Bronchial epithelial cell (primary cell): ENCODE measurements around the gene CACNA1C. TPM values are rescaled to one million over a fixed set of nuclear protein-coding genes. Genes with fewer than 3 reads are reported as not detected.

Experiments used
- DNase-seq: peaks from one replicate; pipeline ENCODE4 v3.0.0-alpha.2; 2010; ENCODE audit warnings: low read depth
- FAIRE-seq: peaks from 2 replicates; lab custom pipeline; 2011; peaks lifted over from hg19 to GRCh38; lab: Jason Lieb, UNC
- H3K27me3 ChIP-seq: 2 replicates; pipeline ENCODE4 v1.5.1; 2011; ENCODE audit warnings: low read length; ENCODE audit not compliant: control insufficient read depth, insufficient read depth
- H3K36me3 ChIP-seq: 2 replicates; pipeline ENCODE4 v1.5.1; 2011; ENCODE audit warnings: low read length; ENCODE audit not compliant: control insufficient read depth, insufficient read depth
- H3K4me3 ChIP-seq: 2 replicates; pipeline ENCODE4 v1.5.1; 2011; ENCODE audit warnings: mild to moderate bottlenecking, low read depth, low read length, control low read depth
- CTCF ChIP-seq: IDR thresholded peaks from 2 replicates; pipeline ENCODE4 v1.5.1; 2011; ENCODE audit warnings: mild to moderate bottlenecking, moderate library complexity, low read length, control low read depth, inconsistent platforms; ENCODE audit not compliant: insufficient read depth, severe bottlenecking
- total RNA-seq: library from RNA; depleted of rRNA; stranded (reverse); fragments of >200 nt; gene quantifications from 2 replicates; pipeline ENCODE4 v1.2.1, GENCODE V29; 2014

Gene CACNA1C
- total RNA-seq, 1 donor from 2014 or later: not detected

- FAIRE-seq (no peak), DNase-seq (no peak)
- Histone ChIP-seq H3K36me3 (no peaks in the 10 kb centered on the region), H3K27me3 (peaks cover 31% of the 10 kb centered on the region), H3K4me3 (no peak overlapping the region)
- TF ChIP-seq CTCF: no peak
Observed at GRCh38 chr12:2051700-2052621, 826 bp upstream of the CACNA1C start.

GRCh38 chr12:2053691-2054090, 904 bp downstream of the CACNA1C start:
- no peaks in the 10 kb centered on the region for H3K36me3 ChIP-seq
- no peak for DNase-seq
- H3K4me3 ChIP-seq: no peak overlapping the region
- peaks cover 29% of the 10 kb centered on the region for H3K27me3 ChIP-seq
- FAIRE-seq: no peak
- no peak for TF ChIP-seq CTCF

- DNase-seq: no peak
- Histone ChIP-seq H3K36me3 (no peaks in the 10 kb centered on the region), H3K4me3 (no peak overlapping the region), H3K27me3 (peaks cover 29% of the 10 kb centered on the region)
- FAIRE-seq: no peak
- no peak for TF ChIP-seq CTCF
Observed at GRCh38 chr12:2054091-2055018, 1.6 kb downstream of the CACNA1C start.

- Histone ChIP-seq H3K36me3 (no peaks in the 10 kb centered on the region), H3K27me3 (peaks cover 18% of the 10 kb centered on the region), H3K4me3 (no peak overlapping the region)
- FAIRE-seq (no peak), DNase-seq (no peak)
- TF ChIP-seq CTCF: peak; percentile 63
Observed at GRCh38 chr12:2057041-2057794, 4.4 kb downstream of the CACNA1C start.

GRCh38 chr12:2057795-2058408, 5.1 kb downstream of the CACNA1C start:
- DNase-seq (no peak), FAIRE-seq (no peak)
- H3K4me3 ChIP-seq: no peak overlapping the region
- H3K36me3 ChIP-seq: no peaks in the 10 kb centered on the region
- TF ChIP-seq CTCF: no peak
- H3K27me3 ChIP-seq: peaks cover 17% of the 10 kb centered on the region
